Tibial nerve (tissue), 3 donors: ENCODE measurements around the gene TRAPPC2L.

ENCODE experiments used
- POLR2A ChIP-seq, 2 donors: fragments of 450-650 bp; IDR thresholded peaks; one replicate each; pipeline ENCODE4 v1.6.1; 2017; ENCODE audit warnings: antibody characterized with exemption in 2 of 2, mild to moderate bottlenecking in 2 of 2, moderate library complexity in 2 of 2
- TF ChIP-seq, protein P1 (sequence below), 5 experiments: fragments of 200-600 bp in 3 of 5; fragments of 450-650 bp in 2 of 5; sonication (generic) in 3 of 5; IDR thresholded peaks; one replicate each; pipeline ENCODE4 v1.5.1; 2016 to 2019; ENCODE audit warnings: antibody characterized with exemption in 5 of 5, mild to moderate bottlenecking in 3 of 5, moderate library complexity in 2 of 5

DNA sequence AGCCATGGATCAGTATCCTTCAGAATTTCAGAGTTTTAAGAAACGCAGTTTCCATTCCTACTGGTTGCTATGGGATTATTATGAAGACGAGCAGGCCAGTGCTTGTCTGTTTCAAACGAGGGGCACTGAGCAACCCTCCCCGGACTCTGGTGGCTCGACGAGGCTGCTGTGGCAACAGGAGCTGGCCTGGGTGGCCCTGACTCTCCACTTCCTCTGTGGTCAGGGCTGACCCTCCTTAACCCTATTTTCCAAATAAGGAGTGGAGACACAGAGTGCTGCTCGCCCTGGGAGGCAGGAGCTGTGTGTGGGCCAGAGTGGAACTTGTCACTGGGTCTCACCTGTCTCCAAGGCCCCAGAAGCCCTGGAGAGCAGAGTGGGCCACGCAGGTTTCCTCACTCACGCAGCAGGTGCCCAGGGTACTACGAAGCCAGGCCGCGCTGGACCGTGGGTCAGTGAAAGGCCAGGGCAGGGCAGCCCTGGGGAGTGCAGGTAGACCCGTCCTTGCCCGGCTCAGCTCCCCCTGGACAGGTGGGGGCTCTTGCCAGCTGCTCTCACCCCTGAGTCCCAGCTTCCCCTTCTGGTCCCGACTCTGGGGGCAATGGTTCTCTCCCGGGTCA lies 3.5 kb upstream of the TRAPPC2L start:
- TF ChIP-seq, protein P1, sequence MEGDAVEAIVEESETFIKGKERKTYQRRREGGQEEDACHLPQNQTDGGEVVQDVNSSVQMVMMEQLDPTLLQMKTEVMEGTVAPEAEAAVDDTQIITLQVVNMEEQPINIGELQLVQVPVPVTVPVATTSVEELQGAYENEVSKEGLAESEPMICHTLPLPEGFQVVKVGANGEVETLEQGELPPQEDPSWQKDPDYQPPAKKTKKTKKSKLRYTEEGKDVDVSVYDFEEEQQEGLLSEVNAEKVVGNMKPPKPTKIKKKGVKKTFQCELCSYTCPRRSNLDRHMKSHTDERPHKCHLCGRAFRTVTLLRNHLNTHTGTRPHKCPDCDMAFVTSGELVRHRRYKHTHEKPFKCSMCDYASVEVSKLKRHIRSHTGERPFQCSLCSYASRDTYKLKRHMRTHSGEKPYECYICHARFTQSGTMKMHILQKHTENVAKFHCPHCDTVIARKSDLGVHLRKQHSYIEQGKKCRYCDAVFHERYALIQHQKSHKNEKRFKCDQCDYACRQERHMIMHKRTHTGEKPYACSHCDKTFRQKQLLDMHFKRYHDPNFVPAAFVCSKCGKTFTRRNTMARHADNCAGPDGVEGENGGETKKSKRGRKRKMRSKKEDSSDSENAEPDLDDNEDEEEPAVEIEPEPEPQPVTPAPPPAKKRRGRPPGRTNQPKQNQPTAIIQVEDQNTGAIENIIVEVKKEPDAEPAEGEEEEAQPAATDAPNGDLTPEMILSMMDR (IDR thresholded peaks at IDR 0.05) = no peak
- no peak for TF ChIP-seq POLR2A (IDR thresholded peaks at IDR 0.05)
